WTC11 (cell line): Measurements from ENCODE around the gene TTC39B. TPM values are rescaled to one million over a fixed set of nuclear protein-coding genes. Genes with fewer than 3 reads are reported as not detected.

Experiments
- ATAC-seq: fragments of 200-7000 bp; cut with Tn5 transposase; 2 replicates; pipeline ENCODE4 v1.10.0; 2021; ENCODE audit warnings: mild to moderate bottlenecking, moderate library complexity
- CTCF ChIA-PET: fragments of 300-600 bp; sonication (Branson Sonifier 250); formaldehyde crosslinking; loops from one replicate; lab custom pipeline; 2021; ENCODE audit warnings: antibody characterized with exemption; lab: Charles Lee
- POLR2A ChIA-PET: fragments of 350-600 bp; sonication (Branson Sonifier 250); formaldehyde crosslinking; loops from one replicate; lab custom pipeline; 2021; ENCODE audit warnings: antibody characterized with exemption; lab: Charles Lee
- DNase-seq: peaks from one replicate; pipeline ENCODE4 v3.0.0; 2021; ENCODE audit warnings: low spot score
- H3K27ac Mint-ChIP-seq: 2 replicates; pipeline ENCODE4 v1.8.0; 2021; ENCODE audit warnings: mixed read lengths
- H3K27me3 Mint-ChIP-seq: 2 replicates; pipeline ENCODE4 v1.8.0; 2021; ENCODE audit warnings: low read depth, mild to moderate bottlenecking, moderate library complexity, mixed read lengths
- H3K36me3 Mint-ChIP-seq: 2 replicates; pipeline ENCODE4 v1.8.0; 2021; ENCODE audit warnings: mixed read lengths
- H3K4me1 Mint-ChIP-seq: 2 replicates; pipeline ENCODE4 v1.8.0; 2022; ENCODE audit warnings: mixed read lengths
- H3K4me3 Mint-ChIP-seq: 2 replicates; pipeline ENCODE4 v1.8.0; 2021; ENCODE audit warnings: mild to moderate bottlenecking, moderate library complexity, mixed read lengths
- H3K9me3 Mint-ChIP-seq: 2 replicates; pipeline ENCODE4 v1.8.0; 2021; ENCODE audit warnings: mixed read lengths
- ATF3 ChIP-seq: sonication (generic); formaldehyde crosslinking; conservative IDR thresholded peaks from 2 replicates; pipeline ENCODE4 v1.8.1; 2022; ENCODE audit warnings: mild to moderate bottlenecking, missing genetic modification reagents
- FOXK1 ChIP-seq: sonication (generic); formaldehyde crosslinking; IDR thresholded peaks from 2 replicates; pipeline ENCODE4 v1.8.0; 2022; ENCODE audit warnings: mild to moderate bottlenecking, moderate library complexity, missing genetic modification reagents
- GTF2I ChIP-seq: fragments of 250-450 bp; sonication (Bioruptor Pico); conservative IDR thresholded peaks from 2 replicates; pipeline ENCODE4 v1.4.0; 2021; ENCODE audit warnings: mild to moderate bottlenecking
- HMGA2 ChIP-seq: fragments of 250-450 bp; sonication (Bioruptor Pico); IDR thresholded peaks from 2 replicates; pipeline ENCODE4 v1.4.0; 2021; ENCODE audit warnings: mild to moderate bottlenecking, moderate library complexity
- KAT7 ChIP-seq: sonication (generic); formaldehyde crosslinking; IDR thresholded peaks from 2 replicates; pipeline ENCODE4 v1.8.1; 2023; ENCODE audit warnings: missing genetic modification reagents, mild to moderate bottlenecking, borderline replicate concordance
- PREB ChIP-seq: sonication (generic); formaldehyde crosslinking; IDR thresholded peaks from 2 replicates; pipeline ENCODE4 v1.8.1; 2022; ENCODE audit warnings: mild to moderate bottlenecking, missing genetic modification reagents, moderate library complexity, borderline replicate concordance
- RORB ChIP-seq: fragments of 250-450 bp; sonication (Bioruptor Pico); IDR thresholded peaks from 2 replicates; pipeline ENCODE4 v1.9.0; 2021; ENCODE audit warnings: mild to moderate bottlenecking
- SMAD4 ChIP-seq: sonication (generic); formaldehyde crosslinking; IDR thresholded peaks from 2 replicates; pipeline ENCODE4 v1.8.0; 2022; ENCODE audit warnings: mild to moderate bottlenecking, missing genetic modification reagents
- SP1 ChIP-seq: sonication (generic); formaldehyde crosslinking; conservative IDR thresholded peaks from 2 replicates; pipeline ENCODE4 v1.8.1; 2022; ENCODE audit warnings: missing genetic modification reagents
- TEAD1 ChIP-seq: sonication (generic); formaldehyde crosslinking; IDR thresholded peaks from 2 replicates; pipeline ENCODE4 v1.8.0; 2022; ENCODE audit warnings: mild to moderate bottlenecking, missing genetic modification reagents
- ZBTB43 ChIP-seq: sonication (generic); formaldehyde crosslinking; IDR thresholded peaks from 2 replicates; pipeline ENCODE4 v1.8.1; 2023; ENCODE audit warnings: mild to moderate bottlenecking, missing genetic modification reagents
- ZNF121 ChIP-seq: sonication (generic); formaldehyde crosslinking; IDR thresholded peaks from 2 replicates; pipeline ENCODE4 v1.8.0; 2023; ENCODE audit warnings: missing genetic modification reagents
- ZNF232 ChIP-seq: sonication (generic); formaldehyde crosslinking; IDR thresholded peaks from 2 replicates; pipeline ENCODE4 v1.8.0; 2022; ENCODE audit warnings: mild to moderate bottlenecking, missing genetic modification reagents
- ZNF317 ChIP-seq: sonication (generic); formaldehyde crosslinking; IDR thresholded peaks from 2 replicates; pipeline ENCODE4 v1.8.1; 2023; ENCODE audit warnings: low read depth, mild to moderate bottlenecking, moderate library complexity, missing genetic modification reagents, borderline replicate concordance
- ZNF396 ChIP-seq: fragments of 250-450 bp; sonication (Bioruptor Pico); IDR thresholded peaks from 2 replicates; pipeline ENCODE4 v1.8.0; 2021; ENCODE audit warnings: mild to moderate bottlenecking, moderate library complexity, borderline replicate concordance
- ZNF512 ChIP-seq: sonication (generic); formaldehyde crosslinking; IDR thresholded peaks from 2 replicates; pipeline ENCODE4 v1.8.1; 2022; ENCODE audit warnings: missing genetic modification reagents, borderline replicate concordance
- total RNA-seq: library from RNA; stranded (reverse); gene quantifications from 3 replicates; pipeline ENCODE4 v1.2.3, GENCODE V29; 2021
- TF ChIP-seq, protein P1 (sequence below): sonication (generic); formaldehyde crosslinking; IDR thresholded peaks from 2 replicates; pipeline ENCODE4 v1.8.1; 2022; ENCODE audit warnings: low read depth, mild to moderate bottlenecking, moderate library complexity, missing genetic modification reagents, borderline replicate concordance
- TF ChIP-seq, protein P2 (sequence below): fragments of 200-600 bp; IDR thresholded peaks from 2 replicates; pipeline ENCODE4 v1.8.0; 2022; ENCODE audit warnings: antibody characterized with exemption

TTC39B gene
- total RNA-seq, 1 experiment from 2014 or later: 12.5 TPM

GRCh38 chr9:15138357-15138686 lies 168.7 kb downstream of the TTC39B start:
- CTCF ChIA-PET: no interaction called here
- H3K27ac Mint-ChIP-seq: peak overlapping the region; percentile 98

DNA sequence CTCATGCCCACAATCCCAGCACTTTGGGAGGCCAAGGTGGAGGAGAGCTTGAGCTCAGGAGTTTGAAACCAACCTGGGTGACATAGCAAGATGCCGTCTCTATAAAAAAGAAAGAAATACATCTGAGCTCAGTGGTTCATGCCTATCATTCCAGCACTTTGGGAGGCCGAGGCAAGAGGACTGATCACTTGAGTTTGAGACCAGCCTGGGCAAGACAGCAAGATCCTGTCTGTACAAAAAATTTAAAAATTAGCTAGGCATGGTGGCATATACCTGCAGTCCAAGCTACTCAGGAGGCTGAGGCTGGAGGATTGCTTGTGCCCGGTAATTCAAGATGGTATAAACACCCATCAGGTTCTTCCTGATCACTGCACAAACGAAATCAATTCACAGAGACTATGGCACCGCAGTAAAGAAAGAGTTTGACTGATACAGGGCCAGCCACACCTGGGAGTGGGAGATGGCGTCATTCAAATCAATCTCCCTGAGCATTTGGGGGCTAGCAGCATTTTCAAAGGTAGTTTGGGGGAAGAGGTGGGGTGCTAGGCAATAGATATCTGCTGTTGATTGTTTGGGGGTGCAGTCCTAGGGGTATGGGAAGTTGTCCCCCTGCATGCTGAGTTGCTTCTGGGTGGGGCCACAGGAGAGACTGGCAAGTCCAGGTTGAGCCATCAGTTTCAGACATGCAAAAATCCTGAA lies 169.2 kb downstream of the TTC39B start:
- no peaks in the 10 kb centered on the region for H3K27me3 Mint-ChIP-seq
- no peak for TF ChIP-seq ZNF396
- no peak for TF ChIP-seq PREB
- TF ChIP-seq ZNF121 (CRISPR knock-in tag): peak; percentile 92
- peak; percentile 10; the same call in 1 of the 2 replicates for TF ChIP-seq GTF2I
- TF ChIP-seq SMAD4 (CRISPR knock-in tag): no peak
- 0 out of 2 replicates have a peak, but pooled peaks have one; percentile 26 for TF ChIP-seq ZNF317 (CRISPR knock-in tag)
- peak overlapping the region; percentile 98 for H3K27ac Mint-ChIP-seq
- ATAC-seq: peak; percentile 12
- CTCF ChIA-PET: interaction anchor here (0.8 kb wide), 1 partner anchor 74 kb away, joined by 5 read pairs; no protein-coding TSS in a partner anchor
- POLR2A ChIA-PET: interaction anchor here (0.6 to 0.8 kb wide), 2 partner anchors 75 to 169 kb away, joined by 3 to 11 read pairs; no protein-coding TSS in a partner anchor
- DNase-seq: no peak
- H3K4me1 Mint-ChIP-seq: peaks cover 60% of the 10 kb centered on the region
- peak overlapping the region; percentile 23; the same call in 1 of the 2 replicates for H3K4me3 Mint-ChIP-seq
- H3K36me3 Mint-ChIP-seq: peaks cover 7% of the 10 kb centered on the region; the same call in 1 of the 2 replicates
- peaks cover 13% of the 10 kb centered on the region; the same call in 1 of the 2 replicates for H3K9me3 Mint-ChIP-seq

More at GRCh38 chr9:15138357-15138686, 168.7 kb downstream of the TTC39B start:
- ATAC-seq (peak; percentile 40), DNase-seq (no peak)
- Mint-ChIP-seq H3K9me3 (peaks cover 13% of the 10 kb centered on the region; the same call in 1 of the 2 replicates), H3K4me1 (peaks cover 60% of the 10 kb centered on the region), H3K27me3 (no peaks in the 10 kb centered on the region), H3K36me3 (peaks cover 7% of the 10 kb centered on the region; the same call in 1 of the 2 replicates), H3K4me3 (peak overlapping the region; percentile 23; the same call in 1 of the 2 replicates)
- POLR2A ChIA-PET: interaction anchor here (0.8 kb wide), 1 partner anchor 168 kb away, joined by 3 read pairs; no protein-coding TSS in a partner anchor
- TF ChIP-seq TEAD1 (CRISPR knock-in tag) (0 out of 2 replicates have a peak, but pooled peaks have one; percentile 46), KAT7 (CRISPR knock-in tag) (no peak), ZNF232 (CRISPR knock-in tag) (no peak), FOXK1 (CRISPR knock-in tag) (0 out of 2 replicates have a peak, but pooled peaks have one; percentile 21), SP1 (CRISPR knock-in tag) (peak; percentile 16; the same call in 1 of the 2 replicates), HMGA2 (CRISPR knock-in tag) (no peak)
- TF ChIP-seq, protein P1, sequence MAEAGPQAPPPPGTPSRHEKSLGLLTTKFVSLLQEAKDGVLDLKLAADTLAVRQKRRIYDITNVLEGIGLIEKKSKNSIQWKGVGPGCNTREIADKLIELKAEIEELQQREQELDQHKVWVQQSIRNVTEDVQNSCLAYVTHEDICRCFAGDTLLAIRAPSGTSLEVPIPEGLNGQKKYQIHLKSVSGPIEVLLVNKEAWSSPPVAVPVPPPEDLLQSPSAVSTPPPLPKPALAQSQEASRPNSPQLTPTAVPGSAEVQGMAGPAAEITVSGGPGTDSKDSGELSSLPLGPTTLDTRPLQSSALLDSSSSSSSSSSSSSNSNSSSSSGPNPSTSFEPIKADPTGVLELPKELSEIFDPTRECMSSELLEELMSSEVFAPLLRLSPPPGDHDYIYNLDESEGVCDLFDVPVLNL (CRISPR knock-in tag): no peak
- TF ChIP-seq, protein P2, sequence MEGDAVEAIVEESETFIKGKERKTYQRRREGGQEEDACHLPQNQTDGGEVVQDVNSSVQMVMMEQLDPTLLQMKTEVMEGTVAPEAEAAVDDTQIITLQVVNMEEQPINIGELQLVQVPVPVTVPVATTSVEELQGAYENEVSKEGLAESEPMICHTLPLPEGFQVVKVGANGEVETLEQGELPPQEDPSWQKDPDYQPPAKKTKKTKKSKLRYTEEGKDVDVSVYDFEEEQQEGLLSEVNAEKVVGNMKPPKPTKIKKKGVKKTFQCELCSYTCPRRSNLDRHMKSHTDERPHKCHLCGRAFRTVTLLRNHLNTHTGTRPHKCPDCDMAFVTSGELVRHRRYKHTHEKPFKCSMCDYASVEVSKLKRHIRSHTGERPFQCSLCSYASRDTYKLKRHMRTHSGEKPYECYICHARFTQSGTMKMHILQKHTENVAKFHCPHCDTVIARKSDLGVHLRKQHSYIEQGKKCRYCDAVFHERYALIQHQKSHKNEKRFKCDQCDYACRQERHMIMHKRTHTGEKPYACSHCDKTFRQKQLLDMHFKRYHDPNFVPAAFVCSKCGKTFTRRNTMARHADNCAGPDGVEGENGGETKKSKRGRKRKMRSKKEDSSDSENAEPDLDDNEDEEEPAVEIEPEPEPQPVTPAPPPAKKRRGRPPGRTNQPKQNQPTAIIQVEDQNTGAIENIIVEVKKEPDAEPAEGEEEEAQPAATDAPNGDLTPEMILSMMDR: no peak

DNA sequence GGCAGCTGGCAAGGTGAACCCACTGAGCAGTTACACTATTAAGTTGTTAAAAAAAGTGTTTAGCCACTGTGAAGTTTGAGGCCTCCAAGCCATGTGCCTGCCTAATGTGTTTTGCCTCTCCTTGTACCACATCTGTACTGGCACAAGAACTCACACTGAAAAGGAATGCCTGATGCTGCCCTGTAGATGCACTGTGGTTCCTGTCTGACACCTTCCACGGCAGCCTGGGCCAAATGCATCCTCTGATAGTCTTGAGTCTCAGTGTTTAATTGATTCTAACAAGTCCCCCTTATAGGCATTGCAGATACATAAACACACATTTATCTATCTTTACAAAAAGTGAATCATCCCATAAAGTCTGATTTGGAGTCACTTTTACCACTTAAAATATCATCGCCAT lies 169.9 kb downstream of the TTC39B start:
- CTCF ChIA-PET: interaction anchor here (0.8 to 2.6 kb wide), 2 partner anchors 75 to 95 kb away, joined by 5 to 11 read pairs; no protein-coding TSS in a partner anchor
- peak overlapping the region; percentile 98 for H3K27ac Mint-ChIP-seq

More for the DNA sequence above, 169.9 kb downstream of the TTC39B start:
- no peak overlapping the region for H3K4me3 Mint-ChIP-seq
- DNase-seq: no peak
- peaks cover 53% of the 10 kb centered on the region for H3K4me1 Mint-ChIP-seq
- H3K9me3 Mint-ChIP-seq: peaks cover 13% of the 10 kb centered on the region; the same call in 1 of the 2 replicates
- POLR2A ChIA-PET: no interaction called here
- H3K27me3 Mint-ChIP-seq: no peaks in the 10 kb centered on the region
- no peak for TF ChIP-seq ATF3 (CRISPR knock-in tag)
- no peak for TF ChIP-seq ZNF512 (CRISPR knock-in tag)
- no peak for TF ChIP-seq ZBTB43 (CRISPR knock-in tag)
- no peak for TF ChIP-seq RORB
- ATAC-seq: no peak; the same call in 1 of the 2 replicates
- H3K36me3 Mint-ChIP-seq: peaks cover 7% of the 10 kb centered on the region; the same call in 1 of the 2 replicates
